GM21576 (cell line): ENCODE data around the gene BRSK1.

Experiments used
- ATAC-seq: cut with Tn5 transposase; IDR thresholded peaks from one replicate; pipeline ENCODE4 v1.9.1; 2021; ENCODE audit warnings: mild to moderate bottlenecking, moderate library complexity; ENCODE audit not compliant: unreplicated experiment

The BRSK1 gene

GRCh38 chr19:55303477-55303876, 19.7 kb downstream of the BRSK1 start:
- no peak for ATAC-seq

GRCh38 chr19:55304279-55304978, 20.6 kb downstream of the BRSK1 start:
- no peak for ATAC-seq

GRCh38 chr19:55304980-55305379, 21.2 kb downstream of the BRSK1 start:
- no peak for ATAC-seq

- no peak for ATAC-seq
Measured at GRCh38 chr19:55305491-55305890, 21.7 kb downstream of the BRSK1 start.

GRCh38 chr19:55305983-55306562, 22.3 kb downstream of the BRSK1 start:
- no peak for ATAC-seq

- no peak for ATAC-seq
Measured at GRCh38 chr19:55306712-55307111, 22.9 kb downstream of the BRSK1 start.

- no peak for ATAC-seq
Measured at GRCh38 chr19:55308281-55308680, 24.5 kb downstream of the BRSK1 start.

GRCh38 chr19:55309448-55309847, 25.7 kb downstream of the BRSK1 start:
- ATAC-seq = no peak

GRCh38 chr19:55310498-55310897, 26.7 kb downstream of the BRSK1 start:
- no peak for ATAC-seq

GRCh38 chr19:55311397-55311796, 27.6 kb downstream of the BRSK1 start:
- ATAC-seq = no peak

- ATAC-seq = no peak
Measured at GRCh38 chr19:55311797-55312196, 28.0 kb downstream of the BRSK1 start.

- no peak for ATAC-seq
Measured at GRCh38 chr19:55312621-55313512, 29.1 kb downstream of the BRSK1 start.

- no peak for ATAC-seq
Measured at GRCh38 chr19:55314396-55314795, 30.6 kb downstream of the BRSK1 start.

- no peak for ATAC-seq
Measured at GRCh38 chr19:55315956-55316525, 32.2 kb downstream of the BRSK1 start.

- ATAC-seq = no peak
Measured at GRCh38 chr19:55316646-55317045, 32.8 kb downstream of the BRSK1 start.

- no peak for ATAC-seq
Measured at GRCh38 chr19:55319785-55320184, 36.0 kb downstream of the BRSK1 start.

GRCh38 chr19:55320844-55321419, 37.1 kb downstream of the BRSK1 start:
- ATAC-seq = no peak

GRCh38 chr19:55321466-55322137, 37.8 kb downstream of the BRSK1 start:
- no peak for ATAC-seq

- no peak for ATAC-seq
Measured at GRCh38 chr19:55322204-55322885, 38.5 kb downstream of the BRSK1 start.

GRCh38 chr19:55324662-55325061, 40.9 kb downstream of the BRSK1 start:
- ATAC-seq = no peak
